Immature natural killer cell (primary cell): Measurements from ENCODE around the gene REPS2. TPM values are rescaled to one million over a fixed set of nuclear protein-coding genes. Genes with fewer than 3 reads are reported as not detected.

Experiments used
- DNase-seq, 3 donors: peaks; one replicate each; pipeline ENCODE4 v3.0.0; 2022; ENCODE audit warnings: mixed read lengths in 1 of 3
- H3K27ac Mint-ChIP-seq, 6 donors: one replicate each; pipeline ENCODE4 v1.8.0; 2020; ENCODE audit warnings: mixed read lengths in 6 of 6, mild to moderate bottlenecking in 5 of 6, inconsistent platforms in 4 of 6, moderate library complexity in 3 of 6
- H3K27me3 Mint-ChIP-seq, 3 donors: one replicate each; pipeline ENCODE4 v1.8.0; 2020 to 2021; ENCODE audit warnings: low read depth in 3 of 3, mild to moderate bottlenecking in 3 of 3, mixed read lengths in 3 of 3, moderate library complexity in 3 of 3, inconsistent platforms in 1 of 3
- H3K36me3 Mint-ChIP-seq, 3 donors: one replicate each; pipeline ENCODE4 v1.8.0; 2020; ENCODE audit warnings: mixed read lengths in 3 of 3, inconsistent platforms in 2 of 3, mild to moderate bottlenecking in 2 of 3
- H3K4me1 Mint-ChIP-seq, 2 donors: one replicate each; pipeline ENCODE4 v1.8.0; 2020; ENCODE audit warnings: inconsistent platforms in 2 of 2, mild to moderate bottlenecking in 2 of 2, mixed read lengths in 2 of 2, moderate library complexity in 1 of 2
- H3K4me3 Mint-ChIP-seq, 5 donors: one replicate each; pipeline ENCODE4 v1.8.0; 2020; ENCODE audit warnings: mild to moderate bottlenecking in 5 of 5, mixed read lengths in 5 of 5, inconsistent platforms in 3 of 5, moderate library complexity in 3 of 5
- H3K9me3 Mint-ChIP-seq, 6 donors: one replicate each; pipeline ENCODE4 v1.8.0; 2020; ENCODE audit warnings: mild to moderate bottlenecking in 6 of 6, mixed read lengths in 6 of 6, inconsistent platforms in 4 of 6, moderate library complexity in 3 of 6
- polyA plus RNA-seq, 3 donors: library from polyadenylated mRNA; unstranded; fragments of 300-500 nt; fragmentation: Illumina TruSeq; gene quantifications; one replicate each; pipeline ENCODE4 v1.2.3, GENCODE V29; 2021

The REPS2 gene
- polyA plus RNA-seq, 3 donors from 2014 or later: 0.03 to 0.71 TPM; not detected in 1

DNA sequence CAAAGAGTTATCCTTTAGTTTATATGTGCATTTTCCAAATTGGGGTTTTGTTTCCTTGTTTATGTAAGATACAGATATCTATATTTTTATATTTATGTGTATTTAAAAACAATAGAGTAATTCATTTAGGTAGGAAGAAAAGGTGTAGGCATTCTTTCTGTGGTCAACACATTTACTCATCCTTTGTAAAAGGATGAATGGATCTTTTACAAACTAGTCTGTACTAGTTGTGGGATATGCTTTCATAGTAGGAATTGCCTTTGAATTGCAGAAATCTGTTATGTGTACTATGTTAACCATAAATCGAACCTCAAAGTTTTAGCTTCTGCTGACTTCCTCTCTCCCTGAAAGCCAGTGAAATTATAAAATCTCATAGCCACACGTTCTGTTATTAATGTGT, 128.5 kb downstream of the REPS2 start:
- Mint-ChIP-seq H3K9me3 (peaks cover 0 to 2% (median 0%) of the 10 kb centered on the region in 6 donors), H3K4me3 (no peak overlapping the region), H3K4me1 (no peaks in the 10 kb centered on the region), H3K36me3 (no peaks in the 10 kb centered on the region), H3K27ac (no peak overlapping the region), H3K27me3 (peaks cover 0 to 16% (median 0%) of the 10 kb centered on the region in 3 donors)
- no peak for DNase-seq

DNA sequence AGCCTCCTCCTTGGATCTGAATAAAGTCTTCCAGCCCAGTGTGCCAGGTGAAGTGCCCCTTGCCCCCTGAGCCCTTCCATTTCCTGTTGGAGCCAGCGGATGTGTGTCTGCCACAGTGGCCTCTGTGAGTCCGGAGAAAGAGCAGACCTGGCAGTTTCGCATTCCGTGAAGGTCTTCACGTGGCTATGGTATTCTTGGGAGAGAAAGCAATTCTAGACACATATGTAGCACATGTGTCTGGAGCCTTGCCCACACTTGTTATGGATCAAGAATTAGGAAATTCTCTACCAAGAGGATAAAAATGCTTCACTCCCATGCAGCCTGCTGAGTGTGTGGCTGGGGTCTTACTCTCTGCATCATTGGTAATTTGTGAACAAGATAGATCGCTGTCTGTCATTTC, 130.9 kb downstream of the REPS2 start:
- H3K4me1 Mint-ChIP-seq: no peaks in the 10 kb centered on the region
- no peak for DNase-seq
- no peak overlapping the region for H3K4me3 Mint-ChIP-seq
- peaks cover 0 to 13% (median 2%) of the 10 kb centered on the region in 3 donors for H3K27me3 Mint-ChIP-seq
- no peak overlapping the region for H3K27ac Mint-ChIP-seq
- H3K9me3 Mint-ChIP-seq: no peaks in the 10 kb centered on the region
- no peaks in the 10 kb centered on the region for H3K36me3 Mint-ChIP-seq

DNA sequence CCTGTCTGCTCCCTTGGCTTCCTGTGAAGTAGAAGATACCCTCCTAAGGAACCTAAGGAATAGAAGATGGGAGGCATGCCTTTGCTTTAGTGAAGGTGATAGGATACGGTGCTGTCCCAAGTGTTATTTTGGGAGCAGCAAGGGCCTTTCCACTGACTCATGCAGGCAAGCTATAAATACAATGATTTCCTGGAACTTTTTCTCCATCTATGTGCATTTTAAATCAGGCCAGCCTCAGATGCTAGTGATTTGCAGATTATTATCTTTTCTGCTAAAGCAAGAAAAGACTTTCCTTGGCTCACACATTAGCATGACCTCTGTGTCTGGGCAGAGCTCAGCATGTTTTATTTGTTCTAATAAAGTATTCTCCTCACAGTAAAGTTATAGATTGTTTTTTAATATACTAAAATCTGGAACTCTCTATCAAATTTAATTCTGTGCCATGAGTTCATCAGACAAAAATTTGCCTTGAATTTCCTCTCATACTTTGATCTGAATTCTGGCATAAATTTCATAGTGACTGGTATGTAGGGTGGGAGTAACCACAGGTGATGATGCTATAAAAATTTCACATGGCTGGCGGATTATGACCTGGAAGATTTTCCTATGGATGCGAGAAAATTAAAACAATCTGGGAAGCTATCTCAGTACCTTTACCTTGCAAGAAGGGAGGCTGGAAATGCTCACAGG, 131.7 kb downstream of the REPS2 start:
- Mint-ChIP-seq H3K4me3 (no peak overlapping the region), H3K36me3 (no peaks in the 10 kb centered on the region), H3K27me3 (peaks cover 0 to 12% (median 2%) of the 10 kb centered on the region in 3 donors), H3K27ac (no peak overlapping the region), H3K9me3 (no peaks in the 10 kb centered on the region), H3K4me1 (no peaks in the 10 kb centered on the region)
- no peak for DNase-seq

DNA sequence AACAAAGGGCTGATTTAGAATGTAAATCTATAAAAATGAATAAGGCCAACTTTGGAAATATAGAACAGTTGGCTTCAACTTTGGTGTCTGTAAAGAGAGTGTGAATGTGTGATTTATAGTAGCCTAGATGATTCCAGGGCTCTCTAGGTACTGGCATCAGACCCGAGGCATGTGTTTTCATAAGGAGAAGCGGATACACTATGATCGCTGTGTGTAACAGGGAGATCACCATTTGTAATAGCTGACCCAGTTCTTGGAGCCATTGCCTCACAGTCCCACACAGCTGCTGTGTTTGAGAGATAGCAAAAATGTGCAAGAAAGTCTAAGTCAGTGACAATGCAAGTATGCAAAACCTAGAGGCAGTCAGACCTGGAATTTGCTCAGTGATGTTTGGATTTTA, 135.1 kb downstream of the REPS2 start:
- H3K36me3 Mint-ChIP-seq: no peaks in the 10 kb centered on the region
- H3K9me3 Mint-ChIP-seq: no peaks in the 10 kb centered on the region
- H3K4me1 Mint-ChIP-seq: no peaks in the 10 kb centered on the region
- H3K4me3 Mint-ChIP-seq: no peak overlapping the region
- H3K27me3 Mint-ChIP-seq: peaks cover 0 to 3% (median 3%) of the 10 kb centered on the region in 3 donors
- DNase-seq: no peak
- no peak overlapping the region for H3K27ac Mint-ChIP-seq

DNA sequence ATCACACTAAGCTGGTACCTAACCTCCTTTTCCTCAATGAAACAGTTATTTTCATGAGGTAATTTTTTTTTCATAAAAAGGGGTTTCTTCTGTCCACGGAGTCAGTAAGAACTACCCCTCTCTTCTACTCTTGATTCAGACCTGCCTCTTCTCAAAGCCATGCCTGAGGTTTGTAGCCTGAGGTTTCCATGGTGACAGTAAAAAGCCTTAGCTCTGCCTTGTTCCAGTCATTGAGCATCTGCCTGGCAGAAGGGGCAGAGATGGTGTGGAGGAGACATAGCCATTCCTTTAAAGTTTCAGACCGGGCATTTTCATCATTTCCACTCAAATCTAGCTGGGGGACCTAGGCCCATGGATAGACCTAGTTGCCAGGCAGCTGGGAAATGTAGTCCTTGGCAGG, 135.5 kb downstream of the REPS2 start:
- H3K27me3 Mint-ChIP-seq: peaks cover 0 to 3% (median 3%) of the 10 kb centered on the region in 3 donors
- no peaks in the 10 kb centered on the region for H3K4me1 Mint-ChIP-seq
- H3K4me3 Mint-ChIP-seq: no peak overlapping the region
- H3K27ac Mint-ChIP-seq: no peak overlapping the region
- H3K36me3 Mint-ChIP-seq: no peaks in the 10 kb centered on the region
- DNase-seq: no peak
- H3K9me3 Mint-ChIP-seq: no peaks in the 10 kb centered on the region

DNA sequence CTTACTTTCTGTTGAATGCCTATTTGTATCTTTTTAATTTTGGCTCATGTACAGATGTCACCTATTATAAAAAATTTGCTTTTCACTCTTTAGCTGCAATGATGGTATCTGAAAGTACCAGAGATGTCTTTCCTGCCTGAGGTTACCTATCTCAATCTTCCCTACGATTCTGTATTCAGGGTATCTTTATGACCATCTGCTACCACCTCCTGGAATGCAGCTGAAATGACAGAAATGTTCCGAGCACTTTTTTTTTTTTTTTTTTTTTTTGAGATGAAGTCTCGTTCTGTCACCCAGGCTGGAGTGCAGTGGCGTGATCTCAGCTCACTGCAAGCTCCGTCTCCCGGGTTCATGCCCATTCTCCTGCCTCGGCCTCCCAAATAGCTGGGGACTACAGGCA, 136.4 kb downstream of the REPS2 start:
- peaks cover 0 to 3% (median 2%) of the 10 kb centered on the region in 3 donors for H3K27me3 Mint-ChIP-seq
- no peak overlapping the region for H3K4me3 Mint-ChIP-seq
- no peak for DNase-seq
- no peaks in the 10 kb centered on the region for H3K36me3 Mint-ChIP-seq
- H3K4me1 Mint-ChIP-seq: no peaks in the 10 kb centered on the region
- no peak overlapping the region for H3K27ac Mint-ChIP-seq
- no peaks in the 10 kb centered on the region for H3K9me3 Mint-ChIP-seq

GRCh38 chrX:17086317-17086716, 139.9 kb downstream of the REPS2 start:
- Mint-ChIP-seq H3K27me3 (peaks cover 0 to 6% (median 3%) of the 10 kb centered on the region in 3 donors), H3K4me1 (no peaks in the 10 kb centered on the region), H3K27ac (no peak overlapping the region), H3K36me3 (no peaks in the 10 kb centered on the region), H3K4me3 (no peak overlapping the region), H3K9me3 (peaks cover 0 to 2% (median 0%) of the 10 kb centered on the region in 6 donors)
- no peak for DNase-seq

- H3K4me3 Mint-ChIP-seq: no peak overlapping the region
- H3K4me1 Mint-ChIP-seq: no peaks in the 10 kb centered on the region
- H3K36me3 Mint-ChIP-seq: no peaks in the 10 kb centered on the region
- peaks cover 2 to 10% (median 3%) of the 10 kb centered on the region in 3 donors for H3K27me3 Mint-ChIP-seq
- H3K9me3 Mint-ChIP-seq: peaks cover 0 to 10% (median 0%) of the 10 kb centered on the region in 6 donors
- DNase-seq: no peak
- no peak overlapping the region for H3K27ac Mint-ChIP-seq
Observed at GRCh38 chrX:17095161-17095560, 148.7 kb downstream of the REPS2 start.

DNA sequence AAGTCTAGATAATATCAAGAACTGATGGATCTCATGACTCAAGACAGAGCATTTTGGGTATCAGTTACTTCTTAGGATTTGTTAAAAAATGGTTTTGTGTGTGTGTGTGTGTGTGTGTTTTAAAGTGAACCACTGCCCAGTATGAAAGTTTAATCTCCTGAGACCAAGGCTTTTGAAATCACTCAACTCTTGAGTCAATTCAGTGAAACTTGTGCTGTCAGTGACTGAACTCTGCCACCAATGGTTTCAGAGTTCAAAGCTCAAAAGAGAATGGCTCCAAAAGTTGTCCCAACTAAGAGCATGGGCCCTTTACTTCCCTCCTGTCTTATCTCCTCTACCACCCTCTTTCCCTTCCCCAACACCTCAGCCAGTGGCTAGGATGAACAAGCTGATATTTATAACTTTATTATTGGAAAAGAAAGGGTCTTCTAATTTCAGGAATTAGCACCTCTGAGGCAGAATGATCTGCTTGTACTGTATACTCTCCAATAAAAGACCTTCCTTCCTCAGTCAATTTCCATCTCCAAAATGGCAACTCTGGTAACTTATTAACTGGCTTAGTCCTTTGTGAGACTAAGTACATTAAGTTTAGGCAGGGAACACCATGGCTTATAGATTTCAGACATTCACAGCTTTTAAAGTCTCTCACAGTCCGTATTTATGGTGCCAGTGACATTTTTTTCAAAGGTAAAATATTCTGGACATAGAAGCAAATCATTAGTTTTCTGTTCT, 152.2 kb downstream of the REPS2 start:
- no peaks in the 10 kb centered on the region for H3K36me3 Mint-ChIP-seq
- no peak overlapping the region for H3K27ac Mint-ChIP-seq
- no peak for DNase-seq
- H3K4me3 Mint-ChIP-seq: no peak overlapping the region
- peaks cover 0 to 8% (median 0%) of the 10 kb centered on the region in 6 donors for H3K9me3 Mint-ChIP-seq
- H3K27me3 Mint-ChIP-seq: peaks cover 2 to 13% (median 2%) of the 10 kb centered on the region in 3 donors
- H3K4me1 Mint-ChIP-seq: no peaks in the 10 kb centered on the region

DNA sequence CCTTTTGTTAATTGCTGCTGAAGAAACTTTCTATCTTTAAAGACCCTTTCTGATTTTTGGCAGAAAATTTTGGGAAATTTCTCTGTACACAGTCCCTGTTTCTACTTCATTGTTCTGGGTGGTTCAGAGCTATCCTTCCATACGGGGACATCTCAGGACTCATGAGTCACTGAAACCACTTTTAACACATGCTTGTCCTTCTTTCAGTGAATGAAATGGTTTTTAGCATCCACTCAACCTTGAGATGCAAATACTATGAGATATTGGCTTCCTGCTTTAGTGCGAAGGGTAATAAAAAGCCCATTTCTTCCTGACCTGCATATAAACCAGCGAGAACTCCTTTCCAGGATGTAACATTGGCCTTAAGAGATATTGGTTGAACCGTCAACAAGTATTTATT, 158.0 kb downstream of the REPS2 start:
- Mint-ChIP-seq H3K4me1 (no peaks in the 10 kb centered on the region), H3K36me3 (no peaks in the 10 kb centered on the region), H3K9me3 (peaks cover 0 to 6% (median 0%) of the 10 kb centered on the region in 6 donors), H3K27me3 (peaks cover 0 to 13% (median 0%) of the 10 kb centered on the region in 3 donors), H3K27ac (no peak overlapping the region), H3K4me3 (no peak overlapping the region)
- no peak for DNase-seq

GRCh38 chrX:17120816-17121215, 174.4 kb downstream of the REPS2 start:
- no peak for DNase-seq
- H3K36me3 Mint-ChIP-seq: no peaks in the 10 kb centered on the region
- H3K27me3 Mint-ChIP-seq: peaks cover 0 to 3% (median 0%) of the 10 kb centered on the region in 3 donors
- H3K4me3 Mint-ChIP-seq: no peak overlapping the region
- H3K27ac Mint-ChIP-seq: no peak overlapping the region
- H3K9me3 Mint-ChIP-seq: no peaks in the 10 kb centered on the region
- no peaks in the 10 kb centered on the region for H3K4me1 Mint-ChIP-seq

DNA sequence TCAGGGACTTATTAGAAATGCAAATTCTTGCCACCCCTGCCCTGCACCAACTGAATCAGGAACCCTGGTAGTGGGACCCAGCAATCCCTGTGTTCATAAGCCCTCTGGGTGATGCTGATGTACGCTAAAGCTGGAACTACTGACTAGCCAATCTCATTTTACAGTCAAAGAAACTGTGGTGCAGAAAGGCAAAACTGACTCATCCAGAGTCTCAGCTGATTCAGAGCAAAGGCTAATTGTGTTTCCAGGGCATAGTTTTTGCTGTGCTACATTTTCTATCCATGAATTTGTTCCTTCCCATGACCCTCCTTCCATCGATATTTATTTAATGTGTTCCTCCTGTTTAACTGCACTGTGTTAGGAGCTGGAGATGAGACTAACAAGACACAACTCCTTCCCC, 207.5 kb downstream of the REPS2 start:
- H3K36me3 Mint-ChIP-seq: no peaks in the 10 kb centered on the region
- no peaks in the 10 kb centered on the region for H3K9me3 Mint-ChIP-seq
- H3K4me3 Mint-ChIP-seq: no peak overlapping the region
- no peaks in the 10 kb centered on the region for H3K4me1 Mint-ChIP-seq
- H3K27me3 Mint-ChIP-seq: peaks cover 3 to 11% (median 5%) of the 10 kb centered on the region in 3 donors
- no peak for DNase-seq
- H3K27ac Mint-ChIP-seq: no peak overlapping the region

DNA sequence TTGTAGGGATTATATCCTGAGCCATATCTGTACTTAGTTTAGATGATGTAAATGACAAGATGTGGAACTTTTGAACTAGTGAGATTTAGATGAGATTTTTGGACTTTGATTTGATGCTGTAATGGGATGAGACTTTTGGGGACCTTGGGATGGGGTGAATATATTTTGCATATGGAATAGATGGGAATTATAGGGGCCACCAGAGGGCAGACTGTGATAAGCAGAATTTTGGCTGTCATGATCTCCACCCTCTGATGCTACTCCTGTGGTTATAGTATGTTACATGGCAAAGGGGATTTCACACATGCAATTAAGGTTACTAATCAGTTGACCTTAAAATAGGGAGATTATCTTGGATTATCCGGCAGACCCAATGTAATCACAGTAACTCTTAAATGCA, 214.5 kb downstream of the REPS2 start:
- Mint-ChIP-seq H3K4me1 (no peaks in the 10 kb centered on the region), H3K9me3 (peaks cover 9 to 30% (median 20%) of the 10 kb centered on the region in 6 donors), H3K27me3 (peaks cover 4 to 7% (median 4%) of the 10 kb centered on the region in 3 donors), H3K4me3 (no peak overlapping the region), H3K36me3 (no peaks in the 10 kb centered on the region), H3K27ac (no peak overlapping the region)
- no peak for DNase-seq

- H3K4me1 Mint-ChIP-seq: no peaks in the 10 kb centered on the region
- no peak for DNase-seq
- peaks cover 4 to 7% (median 4%) of the 10 kb centered on the region in 3 donors for H3K27me3 Mint-ChIP-seq
- H3K36me3 Mint-ChIP-seq: no peaks in the 10 kb centered on the region
- no peak overlapping the region for H3K4me3 Mint-ChIP-seq
- H3K9me3 Mint-ChIP-seq: peaks cover 9 to 30% (median 20%) of the 10 kb centered on the region in 6 donors
- no peak overlapping the region for H3K27ac Mint-ChIP-seq
Observed at GRCh38 chrX:17161991-17162390, 215.5 kb downstream of the REPS2 start.
